ENCODE data around the gene FARP1. TPM values are rescaled to one million over a fixed set of nuclear protein-coding genes. Genes with fewer than 3 reads are reported as not detected.
A peak's percentile ranks its signal among the peaks of the same experiment; 100 is the strongest.

Gene FARP1
- total RNA-seq, 1 donor = 125 TPM

- H3K4me3 ChIP-seq (ENCODE audit: low read depth, low read length) = no peak overlapping the region
- DNase-seq (ENCODE audit: low read depth) = no peak
- TF ChIP-seq CTCF (IDR thresholded peaks at IDR 0.05; ENCODE audit: insufficient read depth, low read depth, low read length) = no peak
Measured at GRCh38 chr13:98310485-98311199, 167.7 kb downstream of the FARP1 start.

DNA sequence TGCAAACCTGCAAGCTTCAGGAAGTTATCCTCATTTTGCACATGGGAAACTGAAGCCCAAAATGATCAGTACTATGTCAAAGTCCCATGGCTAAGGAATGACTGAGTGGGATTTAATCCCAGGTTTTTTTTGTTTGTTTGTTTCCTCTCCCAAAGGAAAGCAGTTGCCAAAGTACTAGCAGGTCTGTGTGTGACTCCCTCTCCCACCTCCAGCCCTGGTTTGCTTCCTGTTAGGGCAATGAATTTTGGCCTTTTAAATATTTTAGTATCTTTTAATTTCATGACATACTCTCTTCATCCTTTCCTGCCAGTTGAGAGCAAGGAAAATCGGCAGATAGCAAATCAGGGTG is 168.3 kb downstream of the FARP1 start:
- no peak overlapping the region for H3K4me3 ChIP-seq (ENCODE audit: low read depth, low read length)
- DNase-seq (ENCODE audit: low read depth) = no peak
- no peak for TF ChIP-seq CTCF (IDR thresholded peaks at IDR 0.05; ENCODE audit: insufficient read depth, low read depth, low read length)

GRCh38 chr13:98312606-98313005 is 169.7 kb downstream of the FARP1 start:
- DNase-seq (ENCODE audit: low read depth) = no peak
- no peak for TF ChIP-seq CTCF (IDR thresholded peaks at IDR 0.05; ENCODE audit: insufficient read depth, low read depth, low read length)
- no peak overlapping the region for H3K4me3 ChIP-seq (ENCODE audit: low read depth, low read length)

DNA sequence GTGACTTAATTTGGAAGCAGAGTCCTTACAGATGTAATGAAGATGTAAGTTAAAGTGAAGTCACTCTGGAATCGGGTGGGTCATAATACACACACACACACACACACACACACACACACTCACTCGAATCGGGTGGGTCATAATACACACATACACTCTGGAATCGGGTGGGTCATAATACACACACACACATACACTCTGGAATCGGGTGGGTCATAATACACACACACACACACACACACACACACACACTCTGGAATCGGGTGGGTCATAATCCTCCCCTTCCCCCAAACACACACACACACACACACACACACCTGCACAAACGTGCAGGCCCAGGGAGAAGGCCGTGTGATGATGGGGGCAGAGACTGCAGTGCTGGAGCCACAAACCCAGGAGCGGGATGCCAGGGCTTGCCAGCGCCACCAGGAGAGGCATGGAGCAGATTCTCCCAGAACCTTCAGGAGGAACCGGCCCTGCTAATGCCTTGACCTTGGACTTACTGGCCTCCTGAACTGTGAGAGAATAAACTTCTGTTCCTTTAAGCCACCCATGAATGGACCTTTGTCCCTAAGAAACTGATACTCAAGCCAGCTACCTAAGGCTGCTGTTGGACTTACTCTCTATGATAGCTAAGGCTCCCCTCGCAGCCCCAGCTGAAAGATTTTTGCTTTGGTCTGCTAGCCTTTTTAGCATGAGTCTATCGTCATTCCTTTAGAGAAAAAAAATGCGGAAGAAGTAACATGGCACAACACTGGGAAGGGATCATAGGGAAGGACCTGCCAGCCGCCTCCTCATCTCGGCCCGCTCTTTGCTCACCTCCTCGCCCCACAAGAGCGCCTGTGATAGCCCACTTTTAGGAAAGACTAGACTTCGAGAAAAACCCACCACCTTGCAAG is 170.4 kb downstream of the FARP1 start:
- no peak for TF ChIP-seq CTCF (IDR thresholded peaks at IDR 0.05; ENCODE audit: insufficient read depth, low read depth, low read length)

DNA sequence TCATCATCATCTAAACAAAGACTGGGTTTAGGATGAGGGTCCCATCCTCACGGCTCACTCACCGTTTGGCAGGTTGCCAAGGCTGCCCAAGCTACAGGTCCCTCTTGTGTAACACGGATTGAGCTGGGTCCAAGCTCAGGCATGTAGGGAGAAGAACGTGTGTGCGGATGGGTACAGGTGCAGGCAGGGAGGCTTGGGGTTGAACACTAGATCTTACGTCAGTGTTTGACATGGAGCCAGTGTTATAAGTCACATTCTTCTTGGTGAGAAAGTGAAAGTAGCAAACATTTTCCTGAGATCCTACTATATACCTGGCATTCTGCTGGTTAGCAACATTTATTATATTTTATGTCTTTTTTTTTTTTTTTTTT is 171.0 kb downstream of the FARP1 start:
- DNase-seq (ENCODE audit: low read depth) = no peak
- no peak for TF ChIP-seq CTCF (IDR thresholded peaks at IDR 0.05; ENCODE audit: insufficient read depth, low read depth, low read length)
- no peak overlapping the region for H3K4me3 ChIP-seq (ENCODE audit: low read depth, low read length)

More for the DNA sequence above, 170.4 kb downstream of the FARP1 start:
- no peak overlapping the region for H3K4me3 ChIP-seq (ENCODE audit: low read depth, low read length)
- no peak for DNase-seq (ENCODE audit: low read depth)

DNA sequence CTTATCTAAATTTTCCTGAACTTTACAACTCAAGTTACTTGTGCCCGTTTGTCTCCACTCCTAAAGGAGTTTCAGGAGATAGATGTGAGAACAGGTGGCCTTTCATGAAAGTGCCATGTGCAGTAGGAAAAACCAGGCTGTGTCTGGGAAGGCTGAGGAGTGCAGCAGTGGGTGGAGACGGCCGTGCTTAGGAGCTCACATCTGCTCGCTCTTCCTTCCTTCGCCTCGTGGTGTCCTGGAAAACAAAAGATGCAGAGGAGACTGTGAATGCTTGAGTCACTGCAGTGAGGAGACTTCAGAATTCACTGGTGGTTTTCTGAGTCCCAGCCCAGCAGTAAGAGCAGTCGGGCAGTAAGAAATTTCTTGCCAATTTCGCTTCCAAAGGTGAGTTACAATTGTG is 172.6 kb downstream of the FARP1 start:
- peak; percentile 14 for TF ChIP-seq CTCF (IDR thresholded peaks at IDR 0.05; ENCODE audit: insufficient read depth, low read depth, low read length)
- no peak overlapping the region for H3K4me3 ChIP-seq (ENCODE audit: low read depth, low read length)
- DNase-seq (ENCODE audit: low read depth) = peak; percentile 54
